Loucy (cell line): Measurements from ENCODE around the gene HDHD5.

ENCODE experiments used
- H2AFZ ChIP-seq: fragments of 200-600 bp; sonication (generic); 2 replicates; pipeline ENCODE4 v1.6.0; 2016; ENCODE audit warnings: antibody characterized with exemption, mild to moderate bottlenecking, low read length, moderate library complexity
- H3F3A ChIP-seq: fragments of 200-600 bp; 2 replicates; pipeline ENCODE4 v1.6.0; 2016; ENCODE audit warnings: antibody characterized with exemption, low read depth, mild to moderate bottlenecking
- H3K27me3 ChIP-seq: fragments of 200-600 bp; sonication (generic); 2 replicates; pipeline ENCODE4 v1.6.1; 2014; ENCODE audit warnings: low read length, mild to moderate bottlenecking; ENCODE audit not compliant: insufficient read depth, poor library complexity, severe bottlenecking
- H3K36me3 ChIP-seq: fragments of 200-600 bp; sonication (generic); 2 replicates; pipeline ENCODE4 v1.6.1; 2016; ENCODE audit warnings: low read length; ENCODE audit not compliant: insufficient read depth
- H3K4me1 ChIP-seq: fragments of 200-600 bp; sonication (generic); 2 replicates; pipeline ENCODE4 v1.5.1; 2014; ENCODE audit warnings: low read length, mild to moderate bottlenecking; ENCODE audit not compliant: insufficient read depth, poor library complexity, severe bottlenecking
- H3K4me2 ChIP-seq: fragments of 200-600 bp; sonication (generic); 2 replicates; pipeline ENCODE4 v1.6.0; 2014; ENCODE audit warnings: antibody characterized with exemption, low read length, low read depth, mild to moderate bottlenecking; ENCODE audit not compliant: poor library complexity, severe bottlenecking
- H3K4me3 ChIP-seq: fragments of 200-600 bp; sonication (generic); 2 replicates; pipeline ENCODE4 v1.5.1; 2014; ENCODE audit warnings: low read length, mild to moderate bottlenecking, mixed read lengths; ENCODE audit not compliant: poor library complexity, severe bottlenecking
- H3K79me2 ChIP-seq: fragments of 200-600 bp; sonication (generic); 2 replicates; pipeline ENCODE4 v1.6.1; 2014; ENCODE audit warnings: low read length; ENCODE audit not compliant: insufficient read depth
- H3K9ac ChIP-seq: fragments of 200-600 bp; sonication (generic); 2 replicates; pipeline ENCODE4 v1.6.0; 2014; ENCODE audit warnings: mild to moderate bottlenecking, low read depth, low read length, moderate library complexity; ENCODE audit not compliant: poor library complexity, severe bottlenecking
- H3K9me2 ChIP-seq: fragments of 200-600 bp; sonication (generic); replicated peaks from 2 replicates; pipeline ENCODE4 v1.6.1; 2016; ENCODE audit warnings: low read depth, low read length, mixed read lengths
- H3K9me3 ChIP-seq: fragments of 200-600 bp; sonication (generic); 2 replicates; pipeline ENCODE4 v1.6.1; 2014; ENCODE audit warnings: mild to moderate bottlenecking, antibody characterized with exemption, low read length, low read depth; ENCODE audit not compliant: insufficient read depth
- H4K20me1 ChIP-seq: fragments of 200-600 bp; sonication (generic); 2 replicates; pipeline ENCODE4 v1.6.0; 2014; ENCODE audit warnings: antibody characterized with exemption, low read length, mild to moderate bottlenecking; ENCODE audit not compliant: insufficient read depth, poor library complexity, severe bottlenecking
- CTCF ChIP-seq: fragments of 200-600 bp; sonication (generic); conservative IDR thresholded peaks from 2 replicates; pipeline ENCODE4 v1.5.1; 2014; ENCODE audit warnings: mild to moderate bottlenecking, antibody characterized with exemption, low read length
- EZH2phosphoT487 ChIP-seq: fragments of 200-600 bp; IDR thresholded peaks from 2 replicates; pipeline ENCODE4 v1.6.1; 2018; ENCODE audit warnings: antibody characterized with exemption, mild to moderate bottlenecking, moderate library complexity, borderline replicate concordance

HDHD5 gene

GRCh38 chr22:17161991-17162390, 2.9 kb upstream of the HDHD5 start:
- Histone ChIP-seq H3K79me2 (peaks cover 19% of the 10 kb centered on the region), H4K20me1 (peaks cover 14% of the 10 kb centered on the region), H3K36me3 (no peaks in the 10 kb centered on the region), H3K4me2 (no peak overlapping the region), H3K27me3 (no peaks in the 10 kb centered on the region), H3K4me3 (no peak overlapping the region), H3K9me2 (no peaks in the 10 kb centered on the region), H2AFZ (no peak overlapping the region), H3F3A (no peaks in the 10 kb centered on the region), H3K9me3 (no peaks in the 10 kb centered on the region), H3K9ac (no peak overlapping the region), H3K4me1 (peaks cover 6% of the 10 kb centered on the region)
- TF ChIP-seq EZH2phosphoT487: no peak
- no peak for TF ChIP-seq CTCF

DNA sequence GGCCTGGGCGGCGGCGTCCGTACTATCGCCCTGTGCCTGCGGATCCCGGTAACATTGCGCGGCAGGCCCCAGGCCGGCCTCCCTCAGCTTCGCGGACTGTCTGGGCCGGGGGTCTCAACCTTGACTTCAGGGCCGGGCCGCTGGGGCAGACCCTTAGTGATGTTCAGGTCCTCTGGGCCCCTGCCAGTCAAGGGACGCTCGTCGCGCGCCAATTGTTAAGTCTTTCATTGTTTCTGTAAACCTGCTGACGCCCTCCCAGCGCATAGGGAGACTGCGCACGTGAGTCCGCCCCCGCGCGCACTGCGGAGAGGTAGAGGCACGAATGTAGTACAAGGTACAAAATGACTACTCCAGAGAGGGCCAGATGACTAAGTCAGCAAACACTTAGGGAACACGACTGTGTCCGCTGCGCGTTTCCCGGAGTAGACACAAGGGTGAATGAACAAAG, 451 bp upstream of the HDHD5 start:
- peak overlapping the region; percentile 21 for H3K9ac ChIP-seq
- no peaks in the 10 kb centered on the region for H3K9me2 ChIP-seq
- H3K79me2 ChIP-seq: peaks cover 43% of the 10 kb centered on the region
- peaks cover 25% of the 10 kb centered on the region for H4K20me1 ChIP-seq
- H3K4me3 ChIP-seq: peak overlapping the region; percentile 78
- H3K4me2 ChIP-seq: peak overlapping the region; percentile 52
- peak overlapping the region; percentile 95 for H2AFZ ChIP-seq
- H3K36me3 ChIP-seq: no peaks in the 10 kb centered on the region
- peaks cover 23% of the 10 kb centered on the region for H3K4me1 ChIP-seq
- H3F3A ChIP-seq: no peaks in the 10 kb centered on the region
- H3K9me3 ChIP-seq: no peaks in the 10 kb centered on the region
- TF ChIP-seq EZH2phosphoT487 (no peak), CTCF (no peak)
- no peaks in the 10 kb centered on the region for H3K27me3 ChIP-seq

DNA sequence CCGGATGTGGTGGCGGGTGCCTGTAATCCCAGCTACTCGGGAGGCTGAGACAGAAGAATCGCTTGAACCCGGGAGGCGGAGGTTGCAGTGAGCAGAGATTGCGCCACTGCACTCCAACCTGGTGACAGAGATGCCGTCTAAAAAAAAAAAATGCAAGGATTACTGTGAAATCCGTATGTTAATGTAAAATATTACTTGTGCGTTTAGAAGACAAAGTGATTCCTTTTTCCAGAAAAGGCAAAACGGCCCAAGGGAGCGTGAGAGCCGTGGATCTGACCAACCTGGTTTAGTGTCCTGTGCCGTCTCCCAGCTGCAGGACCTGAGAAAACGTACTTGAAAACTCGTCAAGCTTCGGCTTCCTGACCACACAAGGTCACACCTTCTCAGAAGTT, 905 bp downstream of the HDHD5 start:
- no peaks in the 10 kb centered on the region for H3K36me3 ChIP-seq

More for the DNA sequence above, 905 bp downstream of the HDHD5 start:
- TF ChIP-seq EZH2phosphoT487: no peak
- no peak for TF ChIP-seq CTCF
- H3K4me2 ChIP-seq: peak overlapping the region; percentile 79
- H4K20me1 ChIP-seq: peaks cover 32% of the 10 kb centered on the region
- peaks cover 56% of the 10 kb centered on the region for H3K79me2 ChIP-seq
- H3F3A ChIP-seq: no peaks in the 10 kb centered on the region
- H3K9me3 ChIP-seq: no peaks in the 10 kb centered on the region
- no peaks in the 10 kb centered on the region for H3K27me3 ChIP-seq
- H3K9ac ChIP-seq: peak overlapping the region; percentile 69
- H3K9me2 ChIP-seq: no peaks in the 10 kb centered on the region
- peaks cover 30% of the 10 kb centered on the region for H3K4me1 ChIP-seq
- peak overlapping the region; percentile 78 for H3K4me3 ChIP-seq
- peak overlapping the region; percentile 84; the same call in 1 of the 2 replicates for H2AFZ ChIP-seq
